ENCODE data around the gene BRWD1.

The BRWD1 gene

DNA sequence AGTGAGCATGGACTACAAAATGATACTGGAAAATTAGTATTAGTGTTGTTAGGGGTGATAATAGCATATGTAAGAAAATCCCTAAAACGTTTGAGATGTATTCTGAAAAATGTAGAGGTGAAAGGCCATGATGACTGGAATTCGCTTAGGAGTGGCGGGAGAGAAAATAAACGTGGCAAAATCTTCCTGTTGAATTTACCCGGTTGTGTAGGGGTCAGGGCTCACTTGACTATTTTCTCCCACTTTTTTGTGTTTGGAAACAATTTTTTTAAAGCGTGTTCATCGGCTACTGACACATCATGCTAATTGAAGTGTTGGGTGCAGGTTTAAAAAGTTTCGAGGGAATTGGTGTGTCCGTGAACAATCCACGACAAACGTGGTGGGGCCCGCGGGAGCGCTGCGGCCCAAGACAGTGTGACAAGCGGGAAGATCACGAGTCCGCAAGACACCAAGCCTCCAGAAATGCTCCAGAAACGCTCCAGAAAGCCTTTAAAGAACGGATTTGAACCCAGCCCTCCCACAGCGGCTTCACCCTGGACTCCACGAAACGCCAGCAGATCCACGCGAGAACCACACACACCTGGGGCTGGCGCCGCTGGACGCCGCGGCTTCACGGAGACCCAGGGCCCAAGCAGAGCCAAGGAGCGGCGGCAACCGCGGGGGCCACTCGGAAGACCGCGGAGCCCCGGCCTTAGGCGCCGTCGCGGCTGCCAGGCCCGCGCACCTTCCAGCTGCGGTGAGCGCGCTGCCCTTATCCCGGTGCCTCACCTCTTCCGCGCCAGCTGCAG lies 130.8 kb downstream of the BRWD1 start:
- peak; percentile 70 for ATAC-seq (ENCODE audit: insufficient read depth, low read depth)

DNA sequence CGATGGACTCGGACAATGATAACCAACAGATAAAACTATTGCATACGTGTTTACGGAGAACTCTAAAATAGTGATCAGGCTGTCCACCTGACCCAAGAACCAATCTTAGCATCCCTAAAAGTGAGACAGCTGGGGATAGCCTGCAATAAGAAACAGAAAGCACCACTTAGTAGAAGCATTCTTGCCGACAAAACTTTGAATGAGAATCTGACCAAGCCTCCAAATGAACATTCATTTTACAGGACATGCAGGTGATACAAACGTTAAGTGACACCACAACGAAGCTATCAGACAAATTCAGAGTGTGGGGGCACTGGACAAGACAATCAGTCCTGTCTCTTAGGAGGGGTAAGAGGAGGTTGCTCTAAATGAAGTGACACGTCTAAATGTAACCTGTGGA lies 131.4 kb downstream of the BRWD1 start:
- no peak for ATAC-seq (ENCODE audit: insufficient read depth, low read depth)
- peak overlapping the region; percentile 85 for H3K9ac ChIP-seq (ENCODE audit: low read depth, low read length)
- H2AFZ ChIP-seq (ENCODE audit: low read depth, low read length) = peak overlapping the region; percentile 92
- DNase-seq = no peak
- H3K4me3 ChIP-seq (ENCODE audit: low read depth in 1 of 2, low read length in 2 of 2) = peak overlapping the region; percentile 89 to 97; a peak in 3 of 4 replicates
- TF ChIP-seq EZH2 (IDR thresholded peaks at IDR 0.05; ENCODE audit: borderline replicate concordance, low read depth, low read length, severe bottlenecking) = no peak
- TF ChIP-seq, protein P1, sequence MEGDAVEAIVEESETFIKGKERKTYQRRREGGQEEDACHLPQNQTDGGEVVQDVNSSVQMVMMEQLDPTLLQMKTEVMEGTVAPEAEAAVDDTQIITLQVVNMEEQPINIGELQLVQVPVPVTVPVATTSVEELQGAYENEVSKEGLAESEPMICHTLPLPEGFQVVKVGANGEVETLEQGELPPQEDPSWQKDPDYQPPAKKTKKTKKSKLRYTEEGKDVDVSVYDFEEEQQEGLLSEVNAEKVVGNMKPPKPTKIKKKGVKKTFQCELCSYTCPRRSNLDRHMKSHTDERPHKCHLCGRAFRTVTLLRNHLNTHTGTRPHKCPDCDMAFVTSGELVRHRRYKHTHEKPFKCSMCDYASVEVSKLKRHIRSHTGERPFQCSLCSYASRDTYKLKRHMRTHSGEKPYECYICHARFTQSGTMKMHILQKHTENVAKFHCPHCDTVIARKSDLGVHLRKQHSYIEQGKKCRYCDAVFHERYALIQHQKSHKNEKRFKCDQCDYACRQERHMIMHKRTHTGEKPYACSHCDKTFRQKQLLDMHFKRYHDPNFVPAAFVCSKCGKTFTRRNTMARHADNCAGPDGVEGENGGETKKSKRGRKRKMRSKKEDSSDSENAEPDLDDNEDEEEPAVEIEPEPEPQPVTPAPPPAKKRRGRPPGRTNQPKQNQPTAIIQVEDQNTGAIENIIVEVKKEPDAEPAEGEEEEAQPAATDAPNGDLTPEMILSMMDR (IDR thresholded peaks at IDR 0.05; ENCODE audit: borderline replicate concordance, extremely low read depth, low read length, poor library complexity, severe bottlenecking) = no peak
- peaks cover 14% of the 10 kb centered on the region; the same call in 1 of the 2 replicates for H4K20me1 ChIP-seq (ENCODE audit: insufficient read depth, low read length)
- H3K36me3 ChIP-seq (ENCODE audit: insufficient read depth, low read length) = peaks cover 36% of the 10 kb centered on the region
- H3K4me1 ChIP-seq (ENCODE audit: insufficient read depth, low read length) = peaks cover 48% of the 10 kb centered on the region
- H3K27ac ChIP-seq (ENCODE audit: low read length) = peak overlapping the region; percentile 91
- no peaks in the 10 kb centered on the region for H3K27me3 ChIP-seq (ENCODE audit: insufficient read depth, low read length, poor library complexity)
- H3K4me2 ChIP-seq (ENCODE audit: insufficient read depth, low read length) = peak overlapping the region; percentile 89
- H3K9me3 ChIP-seq (ENCODE audit: insufficient read depth, low read length, severe bottlenecking) = no peaks in the 10 kb centered on the region
- peaks cover 55% of the 10 kb centered on the region for H3K79me2 ChIP-seq (ENCODE audit: insufficient read depth, low read length)

More for the DNA sequence above, 130.8 kb downstream of the BRWD1 start:
- Histone ChIP-seq H3K36me3 (ENCODE audit: insufficient read depth, low read length) (peaks cover 32% of the 10 kb centered on the region), H3K27me3 (ENCODE audit: insufficient read depth, low read length, poor library complexity) (no peaks in the 10 kb centered on the region), H3K4me1 (ENCODE audit: insufficient read depth, low read length) (peaks cover 48% of the 10 kb centered on the region), H3K79me2 (ENCODE audit: insufficient read depth, low read length) (peaks cover 51% of the 10 kb centered on the region), H4K20me1 (ENCODE audit: insufficient read depth, low read length) (peaks cover 14% of the 10 kb centered on the region; the same call in 1 of the 2 replicates), H3K4me2 (ENCODE audit: insufficient read depth, low read length) (peak overlapping the region; percentile 89), H3K9ac (ENCODE audit: low read depth, low read length) (peak overlapping the region; percentile 85), H2AFZ (ENCODE audit: low read depth, low read length) (peak overlapping the region; percentile 92), H3K9me3 (ENCODE audit: insufficient read depth, low read length, severe bottlenecking) (no peaks in the 10 kb centered on the region), H3K4me3 (ENCODE audit: low read depth in 1 of 2, low read length in 2 of 2) (peak overlapping the region; percentile 89 to 97), H3K27ac (ENCODE audit: low read length) (peak overlapping the region; percentile 91)
- TF ChIP-seq EZH2 (IDR thresholded peaks at IDR 0.05; ENCODE audit: borderline replicate concordance, low read depth, low read length, severe bottlenecking) = no peak
- TF ChIP-seq, protein P1 (IDR thresholded peaks at IDR 0.05; ENCODE audit: borderline replicate concordance, extremely low read depth, low read length, poor library complexity, severe bottlenecking) = no peak
- DNase-seq = no peak

DNA sequence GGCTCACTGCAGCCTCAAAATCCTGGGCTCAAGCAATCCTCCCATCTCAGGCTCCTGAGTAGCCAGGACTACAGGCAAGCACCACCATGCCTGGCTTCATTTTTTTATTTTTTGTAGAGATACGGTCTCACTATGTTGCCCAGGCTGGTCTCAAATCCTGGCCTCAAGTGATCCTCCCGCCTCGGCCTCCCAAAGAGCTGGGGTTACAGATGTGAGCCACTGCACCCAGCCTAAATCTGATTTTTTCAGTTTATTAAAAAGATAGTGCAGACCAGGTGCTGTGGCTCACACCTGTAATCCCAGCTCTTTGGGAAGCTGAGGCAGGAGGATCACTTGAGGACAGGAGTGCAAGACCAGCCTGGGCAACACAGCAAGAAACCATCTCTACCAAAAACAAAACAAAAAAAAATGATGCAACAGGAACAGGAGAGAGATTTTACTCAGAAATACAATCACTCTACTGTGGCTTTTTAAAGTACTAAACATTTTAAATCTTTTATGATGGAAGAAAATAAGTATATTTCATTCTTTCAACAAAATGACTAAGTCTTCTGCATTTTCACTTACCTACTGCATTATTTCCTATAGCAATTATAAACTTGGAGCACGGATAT lies 132.1 kb downstream of the BRWD1 start:
- peaks cover 48% of the 10 kb centered on the region for H3K4me1 ChIP-seq (ENCODE audit: insufficient read depth, low read length)
- TF ChIP-seq, protein P1 (IDR thresholded peaks at IDR 0.05; ENCODE audit: borderline replicate concordance, extremely low read depth, low read length, poor library complexity, severe bottlenecking) = no peak
- TF ChIP-seq EZH2 (IDR thresholded peaks at IDR 0.05; ENCODE audit: borderline replicate concordance, low read depth, low read length, severe bottlenecking) = no peak
- peaks cover 56% of the 10 kb centered on the region for H3K79me2 ChIP-seq (ENCODE audit: insufficient read depth, low read length)
- peak overlapping the region; percentile 36; the same call in 1 of the 2 replicates for H3K27ac ChIP-seq (ENCODE audit: low read length)
- H3K4me3 ChIP-seq (ENCODE audit: low read depth in 1 of 2, low read length in 2 of 2) = peak overlapping the region; percentile 89 to 97; a peak in 3 of 4 replicates
- no peaks in the 10 kb centered on the region for H3K27me3 ChIP-seq (ENCODE audit: insufficient read depth, low read length, poor library complexity)
- no peak for ATAC-seq (ENCODE audit: insufficient read depth, low read depth)
- peak overlapping the region; percentile 85 for H3K9ac ChIP-seq (ENCODE audit: low read depth, low read length)
- H2AFZ ChIP-seq (ENCODE audit: low read depth, low read length) = no peak overlapping the region
- H3K36me3 ChIP-seq (ENCODE audit: insufficient read depth, low read length) = peaks cover 41% of the 10 kb centered on the region
- H4K20me1 ChIP-seq (ENCODE audit: insufficient read depth, low read length) = peaks cover 16% of the 10 kb centered on the region; the same call in 1 of the 2 replicates
- peak overlapping the region; percentile 89 for H3K4me2 ChIP-seq (ENCODE audit: insufficient read depth, low read length)
- H3K9me3 ChIP-seq (ENCODE audit: insufficient read depth, low read length, severe bottlenecking) = no peaks in the 10 kb centered on the region
- DNase-seq = no peak
